Pancreas (tissue), 10 donors: ENCODE data around the gene TRMT112. TPM values are rescaled to one million over a fixed set of nuclear protein-coding genes. Genes with fewer than 3 reads are reported as not detected.

ENCODE experiments used
- ATAC-seq, 4 donors: fragments of 200-7000 bp; cut with Tn5 transposase; one replicate each; pipeline versions ENCODE4 v1.8.0 to v1.9.1; 2020; ENCODE audit warnings: mild to moderate bottlenecking in 4 of 4, moderate library complexity in 4 of 4
- DNase-seq, 6 donors: peaks; one replicate each; pipeline ENCODE4 v3.0.0-alpha.2; 2020
- FAIRE-seq: peaks from 2 replicates; lab custom pipeline; 2012; peaks lifted over from hg19 to GRCh38; lab: Jason Lieb, UNC
- H3K27ac ChIP-seq, 4 donors: fragments of 200-600 bp; sonication (generic); 1 replicate in 3 of 4; 2 replicates in 1 of 4; pipeline versions ENCODE4 v1.5.0 to v1.8.0; 2020
- H3K27me3 ChIP-seq, 4 donors: fragments of 200-600 bp; one replicate each; pipeline ENCODE4 v1.8.0; 2021
- H3K36me3 ChIP-seq, 3 donors: fragments of 200-600 bp; sonication (generic) in 1 of 3; one replicate each; pipeline versions ENCODE4 v1.5.0 to v1.8.0; 2020 to 2021
- H3K4me1 ChIP-seq, 3 donors: fragments of 200-600 bp; one replicate each; pipeline ENCODE4 v1.8.0; 2021
- H3K4me3 ChIP-seq, 4 donors: fragments of 200-600 bp; sonication (generic) in 2 of 4; one replicate each; pipeline versions ENCODE4 v1.5.0 to v1.8.0; 2020 to 2021
- H3K9me3 ChIP-seq, 4 donors: fragments of 200-600 bp; one replicate each; pipeline ENCODE4 v1.8.0; 2021
- CTCF ChIP-seq, 4 donors: fragments of 200-600 bp; sonication (generic) in 3 of 4; IDR thresholded peaks; one replicate each; pipeline versions ENCODE4 v1.5.0 to v1.8.0; 2021; ENCODE audit warnings: antibody characterized with exemption in 4 of 4
- WGBS, 2 donors: extraction: QIAGEN DNeasy Blood & Tissue Kit; methylation state at CpG; one replicate each; pipeline ENCODE4 v1.1.7; 2013; 5-methylcytosine and 5-hydroxymethylcytosine counted together
- intact Hi-C, 3 donors: fragments of 100-400 bp; cut with DNase I; formaldehyde crosslinking; loops; one replicate each; pipeline versions ENCODE4 v1.11.1 to v1.14.2; 2022
- polyA plus RNA-seq, 2 donors: library from polyadenylated mRNA; stranded (reverse); fragments of 200-250 nt; gene quantifications; one replicate each; pipeline ENCODE4 v1.2.3, GENCODE V29; 2013
- total RNA-seq, 6 donors: library from RNA; stranded (reverse); fragmentation: NEBNext Ultra II Directional in 4 of 6; extraction: Animal tissue kit (Norgen Biotek cat#: 25700) in 4 of 6; gene quantifications; one replicate each; pipeline versions ENCODE4 v1.2.1 to v1.2.4, GENCODE V29; 2021 to 2023
- donor health status: healthy with polysubstance abuse.
- donor health status: DM: no; HTN: no; CAD: no; lungs with moderate emphysema.
- donor health status: DM: no; HTN: no; CAD: no.
- donor health status: control.
- donor health status: control.
- donor health status: Bipolar disorder and iron deficiency.
- donor health status: DM: yes; HTN: yes; CAD: no.
- donor health status: DM: no; HTN: no; CAD: no.
- donor health status: DM: no; HTN: no; CAD: no.
- donor health status: DM: yes; HTN: yes; CAD: no.

TRMT112 gene
- total and polyA plus RNA-seq, 8 donors: 53.3 to 157 (median 73.5) TPM

- DNase-seq (no peak), FAIRE-seq (no peak), ATAC-seq (no peak)
- Histone ChIP-seq H3K27ac (no peak overlapping the region), H3K9me3 (no peaks in the 10 kb centered on the region), H3K4me3 (no peak overlapping the region), H3K4me1 (peaks cover 0 to 4% (median 3%) of the 10 kb centered on the region in 3 donors), H3K36me3 (no peaks in the 10 kb centered on the region), H3K27me3 (no peaks in the 10 kb centered on the region)
- WGBS, 2 donors: 87 to 88% methylated on average over 8 of the region's 8 CpGs
- TF ChIP-seq CTCF (IDR thresholded peaks at IDR 0.05): no peak
- intact Hi-C loops: no loop called here
Observed at GRCh38 chr11:64338716-64339115, 21.4 kb upstream of the TRMT112 start.

GRCh38 chr11:64337538-64338249 lies 20.3 kb upstream of the TRMT112 start:
- Histone ChIP-seq H3K4me1 (peaks cover 0 to 4% (median 3%) of the 10 kb centered on the region in 3 donors), H3K27ac (no peak overlapping the region), H3K27me3 (no peaks in the 10 kb centered on the region), H3K36me3 (no peaks in the 10 kb centered on the region), H3K9me3 (no peaks in the 10 kb centered on the region), H3K4me3 (no peak overlapping the region)
- no peak for TF ChIP-seq CTCF (IDR thresholded peaks at IDR 0.05)
- 64 to 65% methylated on average over 8 of the region's 8 CpGs for WGBS, 2 donors
- ATAC-seq (no peak), FAIRE-seq (no peak), DNase-seq (no peak)
- intact Hi-C loops: no loop called here

GRCh38 chr11:64334764-64335735 lies 17.7 kb upstream of the TRMT112 start:
- peaks cover 4 to 8% (median 6%) of the 10 kb centered on the region in 3 donors for H3K4me1 ChIP-seq
- no peak for FAIRE-seq
- no peak overlapping the region for H3K4me3 ChIP-seq
- H3K36me3 ChIP-seq: no peaks in the 10 kb centered on the region
- WGBS, 2 donors: 53 to 57% methylated on average over 13 of the region's 13 CpGs
- intact Hi-C loops: no loop called here
- DNase-seq: peak in 4 of 6 donors; percentile 42 to 77 (median 54)
- H3K27me3 ChIP-seq: no peaks in the 10 kb centered on the region
- TF ChIP-seq CTCF (IDR thresholded peaks at IDR 0.05): no peak
- peak overlapping the region in 2 of 4 donors; percentile 3 to 9 for H3K27ac ChIP-seq
- no peaks in the 10 kb centered on the region for H3K9me3 ChIP-seq
- peak; percentile 58 to 87 (median 80) for ATAC-seq

- ATAC-seq (no peak), FAIRE-seq (no peak), DNase-seq (no peak)
- Histone ChIP-seq H3K36me3 (no peaks in the 10 kb centered on the region), H3K27me3 (no peaks in the 10 kb centered on the region), H3K4me3 (no peak overlapping the region), H3K9me3 (no peaks in the 10 kb centered on the region), H3K27ac (no peak overlapping the region), H3K4me1 (peaks cover 4 to 12% (median 8%) of the 10 kb centered on the region in 3 donors)
- no peak for TF ChIP-seq CTCF (IDR thresholded peaks at IDR 0.05)
- WGBS, 2 donors: 88 to 95% methylated on average over 8 of the region's 8 CpGs
- intact Hi-C loops: no loop called here
Observed at GRCh38 chr11:64333556-64333955, 16.2 kb upstream of the TRMT112 start.
